ENCODE results near the gene ITIH5. TPM values are rescaled to one million over a fixed set of nuclear protein-coding genes. Genes with fewer than 3 reads are reported as not detected.

The ITIH5 gene
- total and polyA plus RNA-seq, 2 donors (not counting 1 experiment from before 2014, with no cell fraction given) = 0.22 to 12.4 TPM

DNA sequence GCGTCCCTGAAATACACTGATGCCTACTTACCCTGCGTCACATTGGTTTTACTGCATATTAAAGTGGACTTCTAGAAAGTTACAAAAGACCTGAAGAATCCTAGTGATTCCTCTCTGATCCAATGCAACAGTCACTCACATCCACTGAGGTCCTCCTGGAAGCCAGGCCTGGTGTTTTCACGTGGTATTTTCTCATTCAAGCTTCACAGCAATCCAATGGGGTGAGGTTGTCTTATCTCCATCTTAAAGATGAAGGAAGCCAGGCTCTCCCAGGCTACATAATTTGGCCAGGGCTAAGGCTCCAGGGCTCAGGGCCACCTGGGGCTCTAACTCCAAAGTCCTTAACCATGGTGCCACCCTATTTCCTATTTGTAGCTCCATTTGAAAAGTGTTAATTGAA lies 129.6 kb downstream of the ITIH5 start:
- H3K79me2 ChIP-seq (ENCODE audit: control insufficient read depth, insufficient read depth, low read length) = no peaks in the 10 kb centered on the region
- no peaks in the 10 kb centered on the region for H3K27me3 ChIP-seq (ENCODE audit: control insufficient read depth, insufficient read depth, low read length)
- no peak for TF ChIP-seq CTCF (conservative IDR thresholded peaks at IDR 0.05 in 1 of 2, IDR thresholded peaks at IDR 0.05 in 1 of 2; ENCODE audit: low read depth in 1 of 2, low read length in 2 of 2)
- no peak for TF ChIP-seq EZH2 (IDR thresholded peaks at IDR 0.05; ENCODE audit: low read length, missing control alignments)
- H2AFZ ChIP-seq (ENCODE audit: low read length) = no peak overlapping the region
- no peaks in the 10 kb centered on the region for H3K36me3 ChIP-seq (ENCODE audit: control insufficient read depth, insufficient read depth, low read length)
- no peak overlapping the region for H3K27ac ChIP-seq (ENCODE audit: insufficient read depth, low read length)
- H3K9me3 ChIP-seq (ENCODE audit: control insufficient read depth, insufficient read depth, low read depth, low read length) = no peaks in the 10 kb centered on the region
- no peak overlapping the region for H3K9ac ChIP-seq (ENCODE audit: insufficient read depth, low read length)
- no peak overlapping the region for H3K4me2 ChIP-seq (ENCODE audit: extremely low read depth, insufficient read depth, low read length)
- H4K20me1 ChIP-seq (ENCODE audit: control insufficient read depth, extremely low read depth, insufficient read depth, low read length) = no peaks in the 10 kb centered on the region
- H3K4me3 ChIP-seq (replicated peaks in 1 of 4; ENCODE audit: control extremely low read depth in 1 of 4, insufficient read depth in 1 of 4, low read depth in 3 of 4, low read length in 4 of 4) = no peak overlapping the region
- DNase-seq (ENCODE audit: low read depth in 2 of 2) = no peak
- no peaks in the 10 kb centered on the region for H3K4me1 ChIP-seq (ENCODE audit: control insufficient read depth, extremely low read depth, insufficient read depth, low read length)

GRCh38 chr10:7534480-7534852 lies 132.3 kb downstream of the ITIH5 start:
- Histone ChIP-seq H3K9me3 (ENCODE audit: control insufficient read depth, insufficient read depth, low read depth, low read length) (no peaks in the 10 kb centered on the region), H3K4me1 (ENCODE audit: control insufficient read depth, extremely low read depth, insufficient read depth, low read length) (no peaks in the 10 kb centered on the region)

GRCh38 chr10:7533657-7534479 lies 132.9 kb downstream of the ITIH5 start:
- no peaks in the 10 kb centered on the region for H3K27me3 ChIP-seq (ENCODE audit: control insufficient read depth, insufficient read depth, low read length)
- H3K9me3 ChIP-seq (ENCODE audit: control insufficient read depth, insufficient read depth, low read depth, low read length) = no peaks in the 10 kb centered on the region
- H3K4me2 ChIP-seq (ENCODE audit: extremely low read depth, insufficient read depth, low read length) = no peak overlapping the region
- TF ChIP-seq CTCF (conservative IDR thresholded peaks at IDR 0.05 in 1 of 2, IDR thresholded peaks at IDR 0.05 in 1 of 2; ENCODE audit: low read depth in 1 of 2, low read length in 2 of 2) (no peak), EZH2 (IDR thresholded peaks at IDR 0.05; ENCODE audit: low read length, missing control alignments) (no peak)
- no peaks in the 10 kb centered on the region for H3K79me2 ChIP-seq (ENCODE audit: control insufficient read depth, insufficient read depth, low read length)
- H3K9ac ChIP-seq (ENCODE audit: insufficient read depth, low read length) = no peak overlapping the region
- H2AFZ ChIP-seq (ENCODE audit: low read length) = no peak overlapping the region
- H3K27ac ChIP-seq (ENCODE audit: insufficient read depth, low read length) = no peak overlapping the region
- no peaks in the 10 kb centered on the region for H4K20me1 ChIP-seq (ENCODE audit: control insufficient read depth, extremely low read depth, insufficient read depth, low read length)
- H3K4me1 ChIP-seq (ENCODE audit: control insufficient read depth, extremely low read depth, insufficient read depth, low read length) = no peaks in the 10 kb centered on the region
- H3K4me3 ChIP-seq (replicated peaks in 1 of 4; ENCODE audit: control extremely low read depth in 1 of 4, insufficient read depth in 1 of 4, low read depth in 3 of 4, low read length in 4 of 4) = no peak overlapping the region
- H3K36me3 ChIP-seq (ENCODE audit: control insufficient read depth, insufficient read depth, low read length) = no peaks in the 10 kb centered on the region
- DNase-seq (ENCODE audit: low read depth in 2 of 2) = no peak

More at GRCh38 chr10:7534480-7534852, 132.3 kb downstream of the ITIH5 start:
- H3K9ac ChIP-seq (ENCODE audit: insufficient read depth, low read length) = no peak overlapping the region
- H3K27ac ChIP-seq (ENCODE audit: insufficient read depth, low read length) = no peak overlapping the region
- no peaks in the 10 kb centered on the region for H3K36me3 ChIP-seq (ENCODE audit: control insufficient read depth, insufficient read depth, low read length)
- H3K4me3 ChIP-seq (replicated peaks in 1 of 4; ENCODE audit: control extremely low read depth in 1 of 4, insufficient read depth in 1 of 4, low read depth in 3 of 4, low read length in 4 of 4) = no peak overlapping the region
- H4K20me1 ChIP-seq (ENCODE audit: control insufficient read depth, extremely low read depth, insufficient read depth, low read length) = no peaks in the 10 kb centered on the region
- no peak for TF ChIP-seq CTCF (conservative IDR thresholded peaks at IDR 0.05 in 1 of 2, IDR thresholded peaks at IDR 0.05 in 1 of 2; ENCODE audit: low read depth in 1 of 2, low read length in 2 of 2)
- no peak for TF ChIP-seq EZH2 (IDR thresholded peaks at IDR 0.05; ENCODE audit: low read length, missing control alignments)
- no peak overlapping the region for H2AFZ ChIP-seq (ENCODE audit: low read length)
- no peaks in the 10 kb centered on the region for H3K79me2 ChIP-seq (ENCODE audit: control insufficient read depth, insufficient read depth, low read length)
- no peak overlapping the region for H3K4me2 ChIP-seq (ENCODE audit: extremely low read depth, insufficient read depth, low read length)
- H3K27me3 ChIP-seq (ENCODE audit: control insufficient read depth, insufficient read depth, low read length) = no peaks in the 10 kb centered on the region
- DNase-seq (ENCODE audit: low read depth in 2 of 2) = no peak

Data from fibroblast of lung (primary cell).